Smooth muscle cell of the brain vasculature (primary cell): ENCODE data around the gene FNDC10.

ENCODE experiments used
- DNase-seq: peaks from one replicate; pipeline ENCODE4 v3.0.0-alpha.2; 2012; ENCODE audit warnings: low read depth, low spot score

The FNDC10 gene

GRCh38 chr1:1548591-1548990 is 51.3 kb downstream of the FNDC10 start:
- DNase-seq, result no peak
